NCI-H187 treated with DMSO at 0.1 percent for 48 hours (cell line): Measurements from ENCODE around the gene PRAMEF33.
"Not testable (repeated sequence)": the region's sequence is repeated elsewhere in the genome, so short reads cannot be mapped to it uniquely, and the experiment has no call there.

Experiments
- DNase-seq: peaks from one replicate; lab custom pipeline; 2025; lab: John Stamatoyannopoulos, UW

The PRAMEF33 gene, protein sequence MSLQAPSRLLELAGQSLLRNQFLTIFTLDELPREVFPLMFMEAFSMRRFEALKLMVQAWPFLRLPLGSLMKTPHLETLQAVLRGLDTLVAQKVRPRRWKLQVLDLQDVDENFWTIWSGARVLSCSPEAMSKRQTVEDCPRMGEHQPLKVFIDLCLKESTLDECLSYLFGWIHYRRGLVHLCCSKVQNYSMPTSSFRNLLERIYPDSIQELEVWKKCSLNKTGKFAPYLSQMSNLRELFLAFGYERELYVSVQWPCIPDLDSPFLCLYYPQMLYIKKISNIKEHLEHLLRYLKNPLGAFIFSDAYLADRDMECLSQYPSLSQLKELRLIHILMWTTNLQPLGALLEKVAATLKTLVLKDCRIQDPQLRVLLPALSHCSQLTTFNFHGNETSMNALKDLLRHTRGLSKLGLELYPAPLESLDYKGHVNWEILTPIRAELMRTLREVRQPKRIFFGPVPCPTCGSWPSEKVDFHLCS

DNA sequence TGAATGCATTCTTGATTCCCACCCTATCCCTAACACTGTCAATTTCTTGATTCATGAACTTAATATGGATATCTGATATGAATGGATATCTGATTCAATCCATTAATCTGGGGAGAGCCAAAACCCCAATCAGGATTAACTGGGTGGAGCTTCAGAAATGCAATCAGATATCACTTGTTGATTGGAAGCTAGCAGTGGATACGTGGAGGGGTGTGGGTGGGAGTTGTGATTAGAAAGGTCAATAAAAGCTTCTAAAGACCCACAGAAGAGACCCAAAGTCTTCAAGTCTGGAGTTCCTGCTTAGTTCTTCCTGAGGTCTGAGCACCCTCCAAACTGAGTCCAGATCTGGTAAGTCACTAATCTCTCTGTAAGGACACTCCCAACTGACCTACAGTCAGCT lies at the start of gene PRAMEF33:
Gene PRAMEF33 (plus strand): TSS at position 301 of the 400 bp plus-strand sequence. CDS start 2,416 bp downstream, outside the sequence.
- DNase-seq = not testable (repeated sequence)

DNA sequence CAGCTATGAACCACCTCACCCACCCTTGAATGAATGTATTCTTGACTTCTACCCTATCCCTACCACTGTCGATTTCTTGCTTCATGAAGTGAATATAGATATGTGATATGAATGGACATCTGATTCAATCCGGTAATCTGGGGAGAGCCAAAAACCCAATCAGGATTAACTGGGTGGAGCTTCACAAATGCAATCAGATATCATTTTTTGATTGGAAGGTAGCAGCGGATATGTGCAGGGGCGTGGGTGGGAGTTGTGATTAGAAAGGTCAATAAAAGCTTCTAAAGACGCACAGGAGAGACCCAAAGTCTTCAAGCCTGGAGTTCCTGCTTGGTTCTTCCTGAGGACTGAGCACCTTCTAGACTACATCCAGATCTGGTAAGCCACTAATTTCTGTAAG lies 49.4 kb upstream of the PRAMEF33 start, which contains the start of gene PRAMEF5:
Gene PRAMEF5 (plus strand): TSS at position 301 of the 400 bp plus-strand sequence. CDS start 5,071 bp downstream, outside the sequence.
- not testable (repeated sequence) for DNase-seq

DNA sequence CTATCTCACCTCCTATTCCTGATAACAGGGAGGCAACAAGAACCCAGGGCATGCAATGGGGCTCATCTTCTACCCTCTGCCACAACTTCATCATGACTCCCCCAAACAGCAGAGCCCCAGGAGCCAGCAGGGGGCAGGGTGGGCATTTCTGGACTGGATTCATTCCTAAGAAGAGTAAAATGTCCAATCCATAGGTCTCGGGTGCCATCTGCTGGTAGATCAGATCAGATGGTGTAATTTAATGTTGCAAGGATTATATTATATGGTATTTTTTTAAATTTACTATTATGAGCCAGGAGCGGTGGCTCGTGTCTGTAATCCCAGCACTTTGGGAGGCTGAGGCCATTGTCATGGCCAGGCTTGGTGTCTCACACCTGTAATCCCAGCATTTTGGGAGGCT lies 38.2 kb upstream of the PRAMEF33 start:
- not testable (repeated sequence) for DNase-seq

DNA sequence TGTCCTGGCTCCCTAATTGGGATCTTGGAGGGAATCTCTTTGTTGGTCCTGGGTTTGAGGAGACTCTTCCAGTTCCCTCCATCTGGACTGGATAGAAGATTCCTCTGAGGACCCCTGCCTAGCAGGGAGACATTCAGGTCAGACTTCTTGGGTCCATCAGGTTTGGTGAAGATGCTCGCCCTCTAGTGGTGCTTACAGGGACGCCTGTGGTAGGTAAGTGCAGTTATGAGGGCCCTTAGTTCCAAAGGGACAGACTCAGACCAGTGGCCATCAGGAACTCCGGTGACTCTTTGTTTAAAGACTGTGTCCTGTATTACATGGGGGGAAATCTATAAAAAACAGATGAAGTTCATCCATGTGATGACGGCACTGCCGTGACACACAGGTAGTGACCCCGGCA lies 26.3 kb upstream of the PRAMEF33 start:
- not testable (repeated sequence) for DNase-seq

DNA sequence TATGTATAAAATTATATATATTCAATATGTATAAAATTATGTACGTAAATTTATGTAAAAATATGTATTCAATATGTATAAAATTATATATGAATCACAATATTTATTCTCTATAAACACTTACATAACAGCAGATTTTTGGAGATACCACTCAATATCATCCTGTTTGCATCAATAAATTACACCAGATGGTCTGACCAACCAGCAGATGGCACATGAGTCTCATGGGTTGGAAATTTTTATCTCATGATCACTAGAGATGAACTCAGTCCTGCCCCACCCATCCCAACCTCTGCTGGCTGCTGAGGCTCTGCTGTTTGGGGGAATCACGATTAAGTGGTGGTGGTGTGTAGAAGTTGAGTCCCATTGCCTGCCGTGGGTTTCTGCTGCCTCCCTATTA lies 23.7 kb upstream of the PRAMEF33 start:
- not testable (repeated sequence) for DNase-seq

DNA sequence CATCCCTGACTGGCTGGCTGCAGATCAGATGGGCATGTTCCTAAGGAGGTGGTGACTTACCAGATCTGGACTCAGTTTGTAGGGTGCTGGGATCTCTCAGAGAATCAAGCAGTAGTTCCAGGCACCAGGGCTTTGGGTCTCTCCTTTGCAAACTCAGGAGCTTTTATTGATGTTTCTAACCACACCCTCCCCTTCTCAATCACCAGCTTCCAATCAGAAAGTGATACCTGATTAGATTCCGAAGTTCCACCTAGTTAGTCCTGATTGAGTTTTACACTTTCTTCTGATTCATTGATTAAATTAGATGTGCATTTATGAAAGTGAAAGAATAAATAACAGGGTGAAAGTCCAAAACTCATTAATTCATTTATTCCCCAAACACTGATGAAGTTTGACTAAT lies 18.3 kb upstream of the PRAMEF33 start, which contains the start of gene PRAMEF8:
Gene PRAMEF8 (minus strand): TSS at position 101 of the 400 bp plus-strand sequence. CDS start 1,046 bp downstream, outside the sequence.
- not testable (repeated sequence) for DNase-seq

DNA sequence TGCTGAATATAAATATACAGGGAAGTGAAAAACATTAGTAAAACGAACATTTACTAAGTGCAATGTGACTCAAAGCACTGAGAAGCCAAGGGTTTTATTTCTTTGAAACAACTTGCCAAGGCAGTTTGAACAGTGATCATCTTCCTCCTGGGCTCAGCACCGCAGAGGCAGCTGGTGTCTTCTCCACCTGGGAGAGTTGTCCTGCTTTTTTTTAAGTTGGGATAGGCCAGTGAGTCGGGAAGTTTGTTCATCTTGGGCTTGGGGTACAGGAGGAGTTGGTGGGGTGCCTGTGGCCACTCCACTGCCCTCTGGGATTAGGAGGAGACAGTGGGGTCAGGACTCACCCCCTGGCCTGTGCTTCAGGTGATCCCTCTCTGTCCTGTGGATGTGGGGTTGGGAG lies 14.3 kb upstream of the PRAMEF33 start:
- DNase-seq = not testable (repeated sequence)

DNA sequence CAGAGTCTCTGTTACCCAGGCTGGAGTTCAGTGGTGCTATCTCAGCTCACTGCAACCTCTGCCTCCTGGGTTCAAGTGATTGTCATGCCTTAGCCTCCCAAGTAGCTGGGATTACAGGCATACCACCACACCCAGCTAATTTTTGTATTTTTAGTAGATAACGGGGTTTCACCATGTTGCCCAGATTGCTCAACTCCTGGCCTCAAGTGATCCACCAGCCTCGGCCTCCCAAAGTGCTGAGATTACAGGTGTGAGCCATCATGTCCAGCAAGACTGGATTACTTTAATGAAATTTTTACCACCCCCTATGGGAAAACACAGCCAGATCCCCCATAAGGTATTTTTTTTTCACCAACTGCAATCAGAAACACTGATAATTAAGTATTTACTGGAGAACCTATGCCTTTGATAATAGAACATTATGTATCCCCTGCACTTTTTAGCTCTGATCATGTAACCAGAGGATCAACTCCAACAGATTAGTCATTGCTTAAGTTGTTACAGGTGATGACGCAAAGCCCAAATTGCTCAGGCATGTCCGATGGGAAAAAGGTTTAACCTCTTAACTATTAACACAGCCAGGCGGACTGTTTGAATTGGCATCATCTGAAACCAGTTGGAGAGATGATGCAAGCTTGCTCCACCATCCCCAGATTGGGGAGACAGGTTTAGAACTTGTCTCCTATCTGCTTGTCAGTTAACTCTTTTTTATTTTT lies 6.0 kb upstream of the PRAMEF33 start:
- not testable (repeated sequence) for DNase-seq

DNA sequence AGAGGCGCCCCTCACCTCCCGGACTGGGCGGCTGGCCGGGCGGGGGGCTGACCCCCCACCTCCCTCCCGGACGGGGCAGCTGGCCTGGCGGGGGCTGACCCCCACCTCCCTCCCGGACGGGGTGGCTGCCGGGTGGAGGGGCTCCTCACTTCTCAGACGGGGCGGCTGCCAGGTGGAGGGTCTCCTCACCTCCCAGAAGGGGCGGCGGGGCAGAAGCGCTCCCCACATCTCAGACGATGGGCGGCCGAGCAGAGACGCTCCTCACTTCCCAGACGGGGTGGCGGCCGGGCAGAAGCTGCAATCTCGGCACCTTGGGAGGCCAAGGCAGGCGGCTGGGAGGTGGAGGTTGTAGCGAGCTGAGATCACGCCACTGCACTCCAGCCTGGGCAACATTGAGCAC lies 4.6 kb upstream of the PRAMEF33 start:
- not testable (repeated sequence) for DNase-seq

DNA sequence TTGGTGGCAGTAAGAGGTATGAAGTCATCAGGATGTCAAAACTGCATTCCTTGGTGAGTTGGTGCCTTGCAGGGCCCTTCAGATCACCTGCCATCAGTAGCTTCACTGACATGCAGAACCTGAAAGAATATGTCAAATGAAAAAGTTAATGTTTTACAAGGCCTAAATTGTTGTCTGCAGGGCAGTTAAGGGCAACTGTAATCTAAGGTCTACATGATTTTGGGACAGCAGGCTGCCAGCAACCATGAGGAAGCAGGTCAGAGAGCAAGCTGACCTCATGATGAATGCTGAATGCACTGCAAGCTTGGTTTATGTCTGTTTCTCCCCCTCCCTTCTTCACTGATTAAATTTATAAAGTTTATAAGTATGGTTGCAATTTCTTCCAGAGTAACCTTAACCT lies 1.1 kb upstream of the PRAMEF33 start:
- DNase-seq = not testable (repeated sequence)

DNA sequence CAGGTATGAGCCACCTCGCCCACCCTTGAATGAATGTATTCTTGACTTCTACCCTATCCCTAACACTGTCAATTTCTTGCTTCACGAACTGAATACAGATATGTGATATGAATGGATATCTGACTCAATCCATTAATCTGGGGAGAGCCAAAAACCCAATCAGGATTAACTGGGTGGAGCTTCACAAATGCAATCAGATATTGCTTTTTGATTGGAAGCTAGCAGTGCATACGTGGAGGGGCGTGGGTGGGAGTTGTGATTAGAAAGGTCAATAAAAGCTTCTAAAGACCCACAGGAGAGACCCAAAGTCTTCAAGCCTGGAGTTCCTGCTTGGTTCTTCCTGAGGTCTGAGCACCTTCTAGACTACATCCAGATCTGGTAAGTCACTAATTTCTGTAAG lies 11.9 kb downstream of the PRAMEF33 start, which contains the start of gene PRAMEF15:
Gene PRAMEF15 (plus strand): TSS at position 301 of the 400 bp plus-strand sequence. CDS start 2,827 bp downstream, outside the sequence.
- DNase-seq = not testable (repeated sequence)

DNA sequence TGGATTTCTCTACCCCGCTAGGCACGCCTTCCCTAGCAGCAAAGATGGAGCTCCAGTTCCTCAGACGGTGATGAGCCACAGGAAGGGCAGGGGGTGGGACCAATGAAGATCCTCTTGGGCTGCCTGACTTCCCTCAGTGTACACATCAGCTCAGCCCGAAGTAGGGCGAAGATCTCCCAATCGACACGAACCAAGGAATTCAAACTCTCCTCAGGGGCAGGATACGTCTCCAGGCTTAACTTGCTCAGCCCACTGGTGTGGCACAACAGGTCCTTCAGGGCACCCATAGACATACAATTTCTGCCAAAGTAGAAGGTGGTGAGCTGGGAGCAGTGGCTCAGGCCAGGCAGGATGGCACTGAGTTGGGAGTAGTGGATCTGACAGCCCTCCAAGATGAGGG lies 39.2 kb downstream of the PRAMEF33 start:
- not testable (repeated sequence) for DNase-seq

DNA sequence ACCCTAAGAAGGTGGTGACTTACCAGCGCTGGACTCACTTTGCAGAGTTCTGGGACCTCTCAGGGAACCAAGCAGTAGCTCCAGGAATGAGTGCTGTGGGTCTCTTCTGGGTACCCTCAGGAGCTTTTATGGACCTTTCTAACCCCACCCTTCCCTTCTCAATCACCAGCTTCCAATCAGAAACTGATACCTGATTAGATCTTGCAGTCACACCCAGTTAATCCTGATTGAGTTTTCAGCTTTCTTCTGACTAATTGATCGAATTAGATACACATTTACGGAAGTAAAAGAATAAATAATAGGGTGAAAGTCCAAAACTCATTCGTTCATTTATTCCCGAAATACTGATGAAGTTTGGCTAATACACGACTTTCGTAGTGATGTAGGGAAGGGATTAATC lies 43.7 kb downstream of the PRAMEF33 start, which contains the start of gene PRAMEF14:
Gene PRAMEF14 (minus strand): TSS at position 101 of the 400 bp plus-strand sequence. CDS start 1,820 bp downstream, outside the sequence.
- DNase-seq = not testable (repeated sequence)

DNA sequence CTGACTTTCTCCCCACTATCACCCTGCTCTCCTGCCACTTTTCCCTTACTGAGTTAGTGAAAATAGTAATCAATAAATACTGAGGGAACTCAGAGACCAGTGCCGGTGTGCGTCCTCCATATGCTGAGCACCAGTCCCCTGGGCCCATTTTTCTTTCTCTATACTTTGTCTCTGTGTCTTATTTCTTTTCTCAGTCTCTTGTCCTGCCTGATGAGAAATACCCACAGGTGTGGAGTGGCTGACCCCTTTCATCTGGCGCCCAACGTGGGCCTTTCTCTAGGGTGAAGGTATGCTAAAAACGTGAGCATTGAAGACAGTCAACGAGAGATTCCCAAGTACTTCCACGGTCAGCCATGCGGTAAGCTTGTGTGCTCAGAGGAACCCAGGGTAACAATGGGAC lies 50.1 kb downstream of the PRAMEF33 start:
- DNase-seq = not testable (repeated sequence)

DNA sequence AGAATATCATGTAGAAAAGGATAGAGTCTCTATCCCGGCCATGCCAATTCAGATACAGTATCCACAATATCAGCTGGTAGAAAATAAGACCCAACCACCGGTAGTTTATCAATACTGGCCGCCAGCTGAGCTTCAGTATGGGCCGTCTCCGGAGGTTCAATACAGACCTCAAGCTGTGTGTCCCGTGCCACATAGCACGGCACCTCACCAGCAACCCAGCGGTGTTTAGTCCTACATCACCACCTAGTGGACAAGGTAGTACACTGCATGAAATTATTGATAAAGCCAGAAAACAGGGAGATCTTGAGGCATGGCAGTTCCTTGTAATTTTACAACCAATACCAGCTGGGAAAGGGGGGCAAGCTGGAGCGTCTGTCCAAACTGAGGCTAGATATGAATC lies 51.1 kb downstream of the PRAMEF33 start:
- DNase-seq = not testable (repeated sequence)

DNA sequence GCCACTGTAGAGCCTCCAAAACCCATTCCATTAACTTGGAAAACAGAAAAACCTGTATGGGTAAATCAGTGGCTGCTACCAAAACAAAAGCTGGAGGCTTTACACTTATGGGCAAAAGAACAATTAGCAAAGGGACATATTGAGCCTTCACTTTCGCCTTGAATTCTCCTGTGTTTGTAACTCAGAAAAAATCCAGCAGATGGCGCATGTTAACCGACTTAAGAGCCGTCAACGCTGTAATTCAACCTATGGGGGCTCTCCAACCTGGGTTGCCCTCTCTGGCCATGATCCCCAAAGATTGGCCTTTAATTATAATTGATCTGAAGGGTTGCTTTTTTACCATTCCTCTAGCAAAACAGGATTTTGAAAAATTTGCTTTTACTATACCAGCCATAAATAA lies 53.4 kb downstream of the PRAMEF33 start:
- not testable (repeated sequence) for DNase-seq
